ENCODE results near the gene AKR1C2. TPM values are rescaled to one million over a fixed set of nuclear protein-coding genes. Genes with fewer than 3 reads are reported as not detected.
"Not testable (repeated sequence)": the region's sequence is repeated elsewhere in the genome, so short reads cannot be mapped to it uniquely, and the experiment has no call there.

The AKR1C2 gene
- total RNA-seq, 1 donor from 2014 or later, result not detected

DNA sequence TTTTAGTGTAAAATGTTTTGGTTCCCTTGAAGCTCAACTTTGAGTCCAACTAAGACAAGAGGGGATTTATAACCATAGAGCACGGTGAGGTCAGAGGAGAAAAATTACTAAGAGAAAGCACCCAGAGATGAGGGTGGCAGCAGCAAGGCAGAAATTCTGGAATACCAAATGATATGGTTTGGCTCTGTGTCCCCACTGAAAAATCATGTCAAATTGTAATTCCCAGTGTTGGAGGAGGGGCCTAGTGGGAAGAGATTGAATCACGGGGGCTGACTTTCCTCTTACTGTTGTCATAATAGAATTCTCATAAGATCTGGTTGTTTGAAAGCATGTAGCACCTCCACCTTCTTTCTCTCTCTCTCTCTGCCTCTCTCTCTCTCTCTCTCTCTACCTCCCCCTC is 59.8 kb downstream of the AKR1C2 start:
- H3K36me3 Mint-ChIP-seq (ENCODE audit: unreplicated experiment), result no peaks in the 10 kb centered on the region
- H3K27me3 Mint-ChIP-seq (ENCODE audit: unreplicated experiment), result peaks cover 16% of the 10 kb centered on the region
- DNase-seq (ENCODE audit: extremely low spot score, unreplicated experiment), result no peak
- H3K4me1 Mint-ChIP-seq (ENCODE audit: unreplicated experiment), result peaks cover 31% of the 10 kb centered on the region
- no peaks in the 10 kb centered on the region for H3K9me3 Mint-ChIP-seq (ENCODE audit: unreplicated experiment)
- no peak overlapping the region for H3K4me3 Mint-ChIP-seq (ENCODE audit: unreplicated experiment)
- TF ChIP-seq, protein P1, sequence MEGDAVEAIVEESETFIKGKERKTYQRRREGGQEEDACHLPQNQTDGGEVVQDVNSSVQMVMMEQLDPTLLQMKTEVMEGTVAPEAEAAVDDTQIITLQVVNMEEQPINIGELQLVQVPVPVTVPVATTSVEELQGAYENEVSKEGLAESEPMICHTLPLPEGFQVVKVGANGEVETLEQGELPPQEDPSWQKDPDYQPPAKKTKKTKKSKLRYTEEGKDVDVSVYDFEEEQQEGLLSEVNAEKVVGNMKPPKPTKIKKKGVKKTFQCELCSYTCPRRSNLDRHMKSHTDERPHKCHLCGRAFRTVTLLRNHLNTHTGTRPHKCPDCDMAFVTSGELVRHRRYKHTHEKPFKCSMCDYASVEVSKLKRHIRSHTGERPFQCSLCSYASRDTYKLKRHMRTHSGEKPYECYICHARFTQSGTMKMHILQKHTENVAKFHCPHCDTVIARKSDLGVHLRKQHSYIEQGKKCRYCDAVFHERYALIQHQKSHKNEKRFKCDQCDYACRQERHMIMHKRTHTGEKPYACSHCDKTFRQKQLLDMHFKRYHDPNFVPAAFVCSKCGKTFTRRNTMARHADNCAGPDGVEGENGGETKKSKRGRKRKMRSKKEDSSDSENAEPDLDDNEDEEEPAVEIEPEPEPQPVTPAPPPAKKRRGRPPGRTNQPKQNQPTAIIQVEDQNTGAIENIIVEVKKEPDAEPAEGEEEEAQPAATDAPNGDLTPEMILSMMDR (IDR thresholded peaks at IDR 0.05), result no peak
- peak overlapping the region; percentile 25 for H3K27ac Mint-ChIP-seq (ENCODE audit: unreplicated experiment)

DNA sequence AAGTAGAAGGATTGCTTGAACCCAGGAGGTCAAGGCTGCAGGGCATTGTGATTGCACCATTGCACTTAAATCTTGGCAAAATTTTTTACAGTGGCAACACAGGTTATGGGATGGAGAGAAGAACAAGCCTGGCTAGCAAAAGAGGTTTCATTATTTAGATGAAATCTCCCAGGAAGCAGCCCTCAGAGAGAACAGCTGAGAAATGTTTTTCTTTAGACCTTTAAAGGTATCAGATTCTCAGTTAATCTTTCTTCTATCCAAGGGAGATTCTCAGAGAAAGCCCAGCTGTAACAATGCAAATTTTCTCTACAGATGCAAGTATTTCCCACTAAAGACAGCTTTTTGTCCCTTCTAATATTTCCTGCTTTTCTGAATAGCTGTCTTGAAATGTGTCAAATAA is 60.2 kb downstream of the AKR1C2 start:
- not testable (repeated sequence) for DNase-seq (ENCODE audit: extremely low spot score, unreplicated experiment); H3K4me3 Mint-ChIP-seq (ENCODE audit: unreplicated experiment); H3K36me3 Mint-ChIP-seq (ENCODE audit: unreplicated experiment); H3K9me3 Mint-ChIP-seq (ENCODE audit: unreplicated experiment)
- peaks cover 16% of the 10 kb centered on the region for H3K27me3 Mint-ChIP-seq (ENCODE audit: unreplicated experiment)
- peaks cover 31% of the 10 kb centered on the region for H3K4me1 Mint-ChIP-seq (ENCODE audit: unreplicated experiment)
- peak overlapping the region; percentile 25 for H3K27ac Mint-ChIP-seq (ENCODE audit: unreplicated experiment)

DNA sequence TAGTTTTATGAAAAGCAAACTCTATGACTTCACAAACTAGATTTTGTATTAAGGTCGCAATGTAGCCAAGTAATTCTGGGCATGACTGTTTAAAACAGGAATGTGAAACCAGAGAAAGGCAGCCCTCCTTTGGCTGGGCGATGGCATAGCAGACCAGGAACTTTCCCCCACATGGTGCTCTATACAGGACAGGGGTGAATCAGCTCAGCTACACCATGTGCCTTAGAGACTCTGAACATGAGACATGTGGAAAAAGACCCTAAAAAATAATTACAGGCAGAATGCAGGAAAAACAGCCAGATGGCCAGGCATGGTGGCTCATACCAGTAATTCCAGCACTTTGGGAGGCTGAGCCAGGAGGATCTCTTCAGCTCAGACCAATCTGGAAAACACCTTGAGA is 60.7 kb downstream of the AKR1C2 start:
- not testable (repeated sequence) for H3K4me3 Mint-ChIP-seq (ENCODE audit: unreplicated experiment); DNase-seq (ENCODE audit: extremely low spot score, unreplicated experiment); H3K9me3 Mint-ChIP-seq (ENCODE audit: unreplicated experiment); H3K27ac Mint-ChIP-seq (ENCODE audit: unreplicated experiment); H3K36me3 Mint-ChIP-seq (ENCODE audit: unreplicated experiment)
- H3K4me1 Mint-ChIP-seq (ENCODE audit: unreplicated experiment), result peaks cover 26% of the 10 kb centered on the region
- peaks cover 16% of the 10 kb centered on the region for H3K27me3 Mint-ChIP-seq (ENCODE audit: unreplicated experiment)

DNA sequence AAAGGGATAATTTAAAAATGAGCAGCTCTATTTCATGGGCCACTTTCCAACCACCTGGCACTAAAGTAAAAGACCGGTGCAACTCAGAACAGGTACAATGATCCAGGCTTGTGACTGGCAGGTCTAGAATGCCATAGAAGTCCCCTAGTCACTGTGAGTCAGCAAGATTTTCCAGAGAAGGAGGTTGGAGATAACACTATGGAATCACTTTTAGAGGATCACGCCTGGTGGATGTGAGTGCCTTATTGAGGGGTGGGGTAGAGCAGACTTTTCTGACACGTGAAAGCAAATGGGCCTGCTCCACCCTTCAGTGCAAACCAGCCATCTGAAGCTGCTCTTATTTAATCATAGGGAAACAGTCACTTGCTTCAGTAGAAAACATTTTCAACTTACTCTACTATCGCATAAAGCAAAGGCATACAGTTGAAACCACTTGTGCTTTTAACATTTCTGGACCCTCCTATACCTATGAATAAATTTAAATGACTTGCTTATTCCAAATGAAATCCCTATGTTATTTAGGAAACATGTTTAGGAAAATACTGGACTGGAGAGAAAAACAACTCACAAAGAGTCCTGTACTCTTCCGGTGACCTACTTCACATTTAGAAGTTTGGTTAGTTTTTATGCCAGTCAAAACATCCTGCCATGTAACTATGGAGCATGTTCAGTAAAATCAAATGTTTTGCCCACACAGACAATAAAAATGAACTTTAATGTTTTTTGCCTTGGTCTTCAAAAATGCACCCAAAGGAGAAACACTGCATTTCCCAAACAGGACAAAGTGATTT is 61.9 kb downstream of the AKR1C2 start:
- Mint-ChIP-seq H3K4me3 (ENCODE audit: unreplicated experiment) (no peak overlapping the region), H3K27ac (ENCODE audit: unreplicated experiment) (no peak overlapping the region), H3K4me1 (ENCODE audit: unreplicated experiment) (peaks cover 16% of the 10 kb centered on the region), H3K27me3 (ENCODE audit: unreplicated experiment) (peaks cover 16% of the 10 kb centered on the region), H3K9me3 (ENCODE audit: unreplicated experiment) (no peaks in the 10 kb centered on the region), H3K36me3 (ENCODE audit: unreplicated experiment) (no peaks in the 10 kb centered on the region)
- TF ChIP-seq, protein P1 (IDR thresholded peaks at IDR 0.05), result no peak
- DNase-seq (ENCODE audit: extremely low spot score, unreplicated experiment), result no peak

DNA sequence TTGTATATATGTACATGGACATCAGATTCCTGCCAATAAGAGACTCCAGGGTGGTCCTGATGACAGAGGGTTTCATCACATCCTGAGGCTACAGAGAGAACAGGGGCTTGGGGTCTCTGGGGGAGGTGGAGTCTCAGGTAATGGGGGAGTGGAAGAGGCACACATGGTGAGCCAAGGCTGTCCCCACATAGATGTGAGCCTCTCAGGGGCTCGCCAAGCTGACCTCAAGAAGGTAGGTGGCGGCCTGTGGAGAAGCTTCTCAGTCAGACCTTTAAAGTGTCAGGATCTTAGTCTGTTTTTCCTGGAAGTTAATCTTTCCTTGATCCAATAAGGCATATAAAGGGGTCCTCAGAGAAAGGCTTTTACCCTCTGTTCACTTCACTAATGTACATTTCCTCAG is 62.7 kb downstream of the AKR1C2 start:
- Mint-ChIP-seq H3K4me1 (ENCODE audit: unreplicated experiment) (peaks cover 10% of the 10 kb centered on the region), H3K27me3 (ENCODE audit: unreplicated experiment) (peaks cover 14% of the 10 kb centered on the region)
- not testable (repeated sequence) for H3K9me3 Mint-ChIP-seq (ENCODE audit: unreplicated experiment); DNase-seq (ENCODE audit: extremely low spot score, unreplicated experiment); H3K36me3 Mint-ChIP-seq (ENCODE audit: unreplicated experiment); H3K27ac Mint-ChIP-seq (ENCODE audit: unreplicated experiment); H3K4me3 Mint-ChIP-seq (ENCODE audit: unreplicated experiment)

DNA sequence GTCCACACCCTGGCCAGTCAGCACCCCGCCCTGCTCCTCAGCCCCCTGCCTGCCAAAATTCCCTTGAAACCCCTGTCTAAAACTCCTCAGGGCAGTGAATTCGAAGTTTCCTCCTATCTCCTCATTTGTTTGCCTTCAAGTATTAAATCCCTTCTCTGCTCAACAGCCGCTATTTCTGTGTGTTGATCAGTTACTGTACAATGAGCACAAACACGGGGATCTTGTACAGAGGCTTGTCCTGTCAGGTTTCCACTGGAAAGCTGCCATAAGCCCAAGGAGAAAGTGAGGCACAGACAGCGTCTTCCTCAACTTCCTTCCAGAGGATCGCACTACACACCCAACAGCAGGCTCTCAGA is 63.6 kb downstream of the AKR1C2 start:
- DNase-seq (ENCODE audit: extremely low spot score, unreplicated experiment); H3K27ac Mint-ChIP-seq (ENCODE audit: unreplicated experiment); H3K9me3 Mint-ChIP-seq (ENCODE audit: unreplicated experiment); H3K4me3 Mint-ChIP-seq (ENCODE audit: unreplicated experiment); H3K36me3 Mint-ChIP-seq (ENCODE audit: unreplicated experiment): not testable (repeated sequence)
- Mint-ChIP-seq H3K27me3 (ENCODE audit: unreplicated experiment) (peaks cover 14% of the 10 kb centered on the region), H3K4me1 (ENCODE audit: unreplicated experiment) (peaks cover 10% of the 10 kb centered on the region)

DNA sequence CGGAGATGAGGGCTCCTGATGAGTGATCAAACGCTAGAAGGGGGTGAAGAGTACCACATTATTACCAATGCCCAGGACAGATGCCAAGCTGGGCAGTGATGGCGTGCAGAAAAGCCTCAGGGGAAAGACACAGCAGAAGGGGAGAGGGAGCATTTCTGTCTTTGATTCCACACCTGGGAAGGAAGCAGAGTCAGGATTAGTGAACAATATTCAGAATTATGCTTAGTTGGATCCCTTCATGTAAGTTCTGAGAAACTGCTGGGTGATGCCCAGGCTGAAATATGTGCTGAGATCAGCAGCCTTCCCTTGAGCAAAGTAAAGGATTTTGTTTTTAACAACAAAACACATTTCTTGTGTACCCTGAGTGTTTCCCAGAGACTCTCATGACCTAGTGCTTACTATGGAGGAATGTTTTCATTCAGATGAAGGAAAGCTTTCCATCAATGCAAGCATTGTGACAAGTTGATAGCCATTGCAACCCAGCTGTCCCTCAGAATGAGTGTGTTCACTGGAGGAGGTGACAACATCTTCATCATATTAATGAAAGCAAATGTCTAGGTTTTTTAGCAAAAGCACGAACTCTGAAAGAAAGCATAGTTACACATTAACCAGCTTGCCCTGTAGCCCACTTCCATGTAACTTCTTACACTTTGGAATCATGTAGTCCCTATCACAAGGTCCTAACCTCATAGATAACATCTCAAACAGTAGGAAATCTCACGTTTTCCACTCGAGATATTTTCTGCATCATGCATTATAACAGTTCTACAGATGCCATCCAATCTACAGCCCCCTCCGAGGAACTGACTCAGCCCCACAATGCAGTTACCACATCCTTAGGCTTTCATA is 64.2 kb downstream of the AKR1C2 start:
- DNase-seq (ENCODE audit: extremely low spot score, unreplicated experiment), result no peak
- Mint-ChIP-seq H3K9me3 (ENCODE audit: unreplicated experiment) (no peaks in the 10 kb centered on the region), H3K27ac (ENCODE audit: unreplicated experiment) (no peak overlapping the region), H3K4me3 (ENCODE audit: unreplicated experiment) (no peak overlapping the region), H3K36me3 (ENCODE audit: unreplicated experiment) (no peaks in the 10 kb centered on the region), H3K27me3 (ENCODE audit: unreplicated experiment) (peaks cover 11% of the 10 kb centered on the region), H3K4me1 (ENCODE audit: unreplicated experiment) (peaks cover 10% of the 10 kb centered on the region)
- TF ChIP-seq, protein P1 (IDR thresholded peaks at IDR 0.05), result no peak

All from osteocyte (in vitro differentiated cells).